ENCODE data around the gene SLC25A33. TPM values are rescaled to one million over a fixed set of nuclear protein-coding genes. Genes with fewer than 3 reads are reported as not detected.
A peak's percentile ranks its signal among the peaks of the same experiment; 100 is the strongest.

Gene SLC25A33
- total and polyA plus RNA-seq, 12 donors: 1.9 to 10.3 (median 3.3) TPM

GRCh38 chr1:9599741-9600140 lies 60.5 kb downstream of the SLC25A33 start:
- Histone ChIP-seq H3K4me1 (replicated peaks in 1 of 2) (no peaks in the 10 kb centered on the region), H3K9me3 (replicated peaks in 1 of 3) (no peaks in the 10 kb centered on the region), H3K4me3 (no peak overlapping the region), H3K27me3 (no peaks in the 10 kb centered on the region), H3K27ac (no peak overlapping the region), H3K36me3 (replicated peaks in 1 of 2) (peaks cover 0 to 27% of the 10 kb centered on the region in 2 donors)
- DNase-seq: no peak
- TF ChIP-seq POLR2A (IDR thresholded peaks at IDR 0.05) (no peak), CTCF (IDR thresholded peaks at IDR 0.05) (no peak)
- WGBS, 4 donors: 95 to 98% (median 96%) methylated on average over 10 of the region's 10 CpGs
- intact Hi-C loops (cut with DNase I): no loop called here

- no peak overlapping the region for H3K27ac ChIP-seq
- H3K4me3 ChIP-seq: no peak overlapping the region
- peaks cover 0 to 27% of the 10 kb centered on the region in 2 donors for H3K36me3 ChIP-seq (replicated peaks in 1 of 2)
- H3K4me1 ChIP-seq (replicated peaks in 1 of 2): no peaks in the 10 kb centered on the region
- no peak for TF ChIP-seq POLR2A (IDR thresholded peaks at IDR 0.05)
- H3K9me3 ChIP-seq (replicated peaks in 1 of 3): no peaks in the 10 kb centered on the region
- intact Hi-C loops (cut with DNase I): no loop called here
- no peaks in the 10 kb centered on the region for H3K27me3 ChIP-seq
- peak in 1 of 7 donors; percentile 14 for DNase-seq
- WGBS, 4 donors: 94 to 99% (median 96%) methylated on average over 19 to 39 of the region's 39 CpGs
Observed at GRCh38 chr1:9600861-9601834, 61.9 kb downstream of the SLC25A33 start.

- H3K36me3 ChIP-seq (replicated peaks in 1 of 2): peaks cover 0 to 27% of the 10 kb centered on the region in 2 donors
Observed at GRCh38 chr1:9601942-9602793, 62.9 kb downstream of the SLC25A33 start.

GRCh38 chr1:9602794-9603167 lies 63.5 kb downstream of the SLC25A33 start:
- Histone ChIP-seq H3K27ac (no peak overlapping the region), H3K9me3 (replicated peaks in 1 of 3) (no peaks in the 10 kb centered on the region), H3K4me1 (replicated peaks in 1 of 2) (peaks cover 0 to 11% of the 10 kb centered on the region in 2 donors), H3K4me3 (no peak overlapping the region), H3K36me3 (replicated peaks in 1 of 2) (peaks cover 0 to 27% of the 10 kb centered on the region in 2 donors), H3K27me3 (no peaks in the 10 kb centered on the region)
- intact Hi-C loops (cut with DNase I): no loop called here
- TF ChIP-seq CTCF (IDR thresholded peaks at IDR 0.05) (no peak), POLR2A (IDR thresholded peaks at IDR 0.05) (no peak)
- WGBS, 4 donors: 89 to 96% (median 94%) methylated on average over 5 to 9 of the region's 9 CpGs
- DNase-seq: no peak

More at GRCh38 chr1:9601942-9602793, 62.9 kb downstream of the SLC25A33 start:
- Histone ChIP-seq H3K4me3 (no peak overlapping the region), H3K4me1 (replicated peaks in 1 of 2) (peaks cover 0 to 9% of the 10 kb centered on the region in 2 donors), H3K27ac (no peak overlapping the region), H3K9me3 (replicated peaks in 1 of 3) (no peaks in the 10 kb centered on the region), H3K27me3 (no peaks in the 10 kb centered on the region)
- intact Hi-C loops (cut with DNase I): no loop called here
- TF ChIP-seq POLR2A (IDR thresholded peaks at IDR 0.05): no peak
- TF ChIP-seq CTCF (IDR thresholded peaks at IDR 0.05): no peak
- WGBS, 4 donors: 95 to 98% (median 96%) methylated on average over 6 to 26 of the region's 26 CpGs
- DNase-seq: peak in 1 of 7 donors; percentile 13

Measured in adrenal gland (tissue), 12 donors.